ENCODE results near the gene SSH2. TPM values are rescaled to one million over a fixed set of nuclear protein-coding genes. Genes with fewer than 3 reads are reported as not detected.

SSH2 gene
- total and polyA plus RNA-seq, 2 donors (not counting 1 experiment from before 2014, with no cell fraction given), result 51.5 to 183 TPM

DNA sequence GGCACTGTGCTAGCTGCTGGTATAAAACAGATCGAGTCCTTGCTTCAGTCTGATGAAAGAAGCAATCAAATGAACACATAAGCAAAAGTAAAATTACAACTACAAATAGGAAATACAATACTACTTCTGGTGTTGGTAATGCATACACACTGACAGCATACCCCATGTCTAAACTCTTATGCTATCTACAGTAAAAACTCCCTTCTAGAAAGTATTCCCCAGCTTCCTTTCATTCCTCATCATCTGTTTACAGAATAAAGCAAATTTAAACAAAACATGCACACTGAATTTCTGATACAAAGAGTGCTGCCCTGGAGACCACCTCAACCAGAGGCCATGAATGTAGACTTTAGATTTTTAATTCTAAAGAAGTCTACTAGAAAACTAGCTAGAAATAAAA, 109.6 kb downstream of the SSH2 start:
- H3K9me3 ChIP-seq (ENCODE audit: control extremely low read depth in 1 of 3, control insufficient read depth in 2 of 3, insufficient read depth in 1 of 3, low read length in 2 of 3), result no peaks in the 10 kb centered on the region
- H3K36me3 ChIP-seq (replicated peaks in 1 of 2; ENCODE audit: control extremely low read depth in 1 of 2, control insufficient read depth in 1 of 2, extremely low read depth in 1 of 2, insufficient read depth in 2 of 2, low read length in 1 of 2), result no peaks in the 10 kb centered on the region
- TF ChIP-seq, protein P1, sequence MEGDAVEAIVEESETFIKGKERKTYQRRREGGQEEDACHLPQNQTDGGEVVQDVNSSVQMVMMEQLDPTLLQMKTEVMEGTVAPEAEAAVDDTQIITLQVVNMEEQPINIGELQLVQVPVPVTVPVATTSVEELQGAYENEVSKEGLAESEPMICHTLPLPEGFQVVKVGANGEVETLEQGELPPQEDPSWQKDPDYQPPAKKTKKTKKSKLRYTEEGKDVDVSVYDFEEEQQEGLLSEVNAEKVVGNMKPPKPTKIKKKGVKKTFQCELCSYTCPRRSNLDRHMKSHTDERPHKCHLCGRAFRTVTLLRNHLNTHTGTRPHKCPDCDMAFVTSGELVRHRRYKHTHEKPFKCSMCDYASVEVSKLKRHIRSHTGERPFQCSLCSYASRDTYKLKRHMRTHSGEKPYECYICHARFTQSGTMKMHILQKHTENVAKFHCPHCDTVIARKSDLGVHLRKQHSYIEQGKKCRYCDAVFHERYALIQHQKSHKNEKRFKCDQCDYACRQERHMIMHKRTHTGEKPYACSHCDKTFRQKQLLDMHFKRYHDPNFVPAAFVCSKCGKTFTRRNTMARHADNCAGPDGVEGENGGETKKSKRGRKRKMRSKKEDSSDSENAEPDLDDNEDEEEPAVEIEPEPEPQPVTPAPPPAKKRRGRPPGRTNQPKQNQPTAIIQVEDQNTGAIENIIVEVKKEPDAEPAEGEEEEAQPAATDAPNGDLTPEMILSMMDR (IDR thresholded peaks at IDR 0.05), result no peak
- no peak for TF ChIP-seq EZH2 (IDR thresholded peaks at IDR 0.05; ENCODE audit: borderline replicate concordance, insufficient read depth, low read depth, low read length, poor library complexity, severe bottlenecking)
- no peak for DNase-seq
- H3K27ac ChIP-seq (ENCODE audit: low read length in 2 of 2), result no peak overlapping the region
- Mint-ChIP-seq H3K27me3 (no peaks in the 10 kb centered on the region), H3K4me3 (no peak overlapping the region), H3K4me1 (no peaks in the 10 kb centered on the region), H3K27ac (no peak overlapping the region), H3K9me3 (ENCODE audit: insufficient read depth) (no peaks in the 10 kb centered on the region)
- no peak overlapping the region for H3K9ac ChIP-seq (ENCODE audit: low read length)
- no peaks in the 10 kb centered on the region for H3K27me3 ChIP-seq (replicated peaks in 1 of 4; ENCODE audit: control extremely low read depth in 1 of 4, control insufficient read depth in 3 of 4, insufficient read depth in 4 of 4, low read length in 3 of 4)
- H3K4me1 ChIP-seq (ENCODE audit: control insufficient read depth in 2 of 2, insufficient read depth in 2 of 2, low read length in 2 of 2), result no peaks in the 10 kb centered on the region
- H3K79me2 ChIP-seq (ENCODE audit: control insufficient read depth, insufficient read depth, low read length), result peaks cover under 1% of the 10 kb centered on the region
- H3K4me3 ChIP-seq (ENCODE audit: control extremely low read depth in 1 of 5, extremely low read depth in 1 of 5, insufficient read depth in 1 of 5, low read depth in 2 of 5, low read length in 4 of 5), result no peak overlapping the region
- intact Hi-C loops (cut with micrococcal nuclease), result no loop called here
- ATAC-seq (ENCODE audit: low read depth), result no peak
- ChIA-PET POLR2A (no interaction called here), CTCF (interaction anchor here (0.5 to 2.8 kb wide), 5 partner anchors 11 to 273 kb away, joined by 3 to 9 read pairs (median 5); no protein-coding TSS in a partner anchor)
- H2AFZ ChIP-seq (ENCODE audit: insufficient read depth, low read depth, low read length, poor library complexity, severe bottlenecking), result no peak overlapping the region
- no peaks in the 10 kb centered on the region for H4K20me1 ChIP-seq (ENCODE audit: control insufficient read depth, insufficient read depth, low read length, poor library complexity, severe bottlenecking)
- no CpG with 5 or more reads among the region's 1 CpG for WGBS (ENCODE audit: insufficient coverage)
- no peak overlapping the region for H3K4me2 ChIP-seq (replicated peaks; ENCODE audit: low read depth, low read length, poor library complexity, severe bottlenecking)

DNA sequence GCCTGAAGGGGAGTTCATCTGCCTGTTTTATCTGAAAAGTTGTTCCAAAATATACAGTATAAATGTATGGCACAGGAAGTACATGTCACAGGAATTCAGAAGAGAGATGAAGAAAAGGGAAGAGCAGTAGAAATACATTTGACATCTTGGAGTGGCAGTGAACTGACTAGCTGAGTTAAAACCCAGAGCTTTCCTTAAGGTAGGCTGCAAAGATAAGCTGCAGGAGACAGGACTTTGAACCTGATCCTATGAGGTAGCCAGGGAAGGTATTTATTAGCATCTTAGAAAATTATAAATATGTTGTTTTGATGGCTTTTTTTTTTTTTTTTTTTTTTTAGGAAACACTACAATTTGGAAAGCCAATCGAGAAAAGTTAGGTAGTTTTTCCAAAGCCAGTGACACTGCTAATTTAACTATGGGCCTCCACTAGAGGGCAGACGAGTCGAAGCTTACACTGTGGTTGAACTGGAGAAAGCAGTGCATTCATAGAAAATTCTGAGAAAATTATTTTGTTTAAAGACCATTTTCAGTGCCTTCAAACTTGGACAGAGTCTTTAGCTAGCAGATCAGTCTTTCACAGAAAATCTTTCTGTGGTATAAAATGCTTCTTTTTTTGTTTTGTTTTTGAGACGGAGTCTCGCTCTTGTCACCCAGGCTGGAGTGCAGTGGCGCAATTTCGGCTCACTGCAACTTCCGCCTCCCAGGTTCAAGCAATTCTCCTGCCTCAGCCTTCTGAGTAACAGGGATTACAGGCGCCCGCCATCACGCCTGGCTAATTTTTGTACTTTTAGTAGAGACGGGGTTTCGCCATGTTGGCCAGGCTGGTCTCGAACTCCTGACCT, 122.3 kb downstream of the SSH2 start:
- TF ChIP-seq, protein P1 (IDR thresholded peaks at IDR 0.05), result peak; percentile 94
- no peak for TF ChIP-seq EZH2 (IDR thresholded peaks at IDR 0.05; ENCODE audit: borderline replicate concordance, insufficient read depth, low read depth, low read length, poor library complexity, severe bottlenecking)
- Histone ChIP-seq H3K27ac (ENCODE audit: low read length in 2 of 2) (no peak overlapping the region), H2AFZ (ENCODE audit: insufficient read depth, low read depth, low read length, poor library complexity, severe bottlenecking) (no peak overlapping the region), H3K79me2 (ENCODE audit: control insufficient read depth, insufficient read depth, low read length) (peaks cover 35% of the 10 kb centered on the region), H3K36me3 (replicated peaks in 1 of 2; ENCODE audit: control extremely low read depth in 1 of 2, control insufficient read depth in 1 of 2, extremely low read depth in 1 of 2, insufficient read depth in 2 of 2, low read length in 1 of 2) (no peaks in the 10 kb centered on the region), H3K27me3 (replicated peaks in 1 of 4; ENCODE audit: control extremely low read depth in 1 of 4, control insufficient read depth in 3 of 4, insufficient read depth in 4 of 4, low read length in 3 of 4) (no peaks in the 10 kb centered on the region), H3K4me2 (replicated peaks; ENCODE audit: low read depth, low read length, poor library complexity, severe bottlenecking) (no peak overlapping the region), H3K9ac (ENCODE audit: low read length) (no peak overlapping the region), H3K4me3 (ENCODE audit: control extremely low read depth in 1 of 5, extremely low read depth in 1 of 5, insufficient read depth in 1 of 5, low read depth in 2 of 5, low read length in 4 of 5) (peak overlapping the region in 1 of 5 experiments; percentile 9), H3K9me3 (ENCODE audit: control extremely low read depth in 1 of 3, control insufficient read depth in 2 of 3, insufficient read depth in 1 of 3, low read length in 2 of 3) (no peaks in the 10 kb centered on the region), H3K4me1 (ENCODE audit: control insufficient read depth in 2 of 2, insufficient read depth in 2 of 2, low read length in 2 of 2) (peaks cover 23 to 29% of the 10 kb centered on the region in 2 donors), H4K20me1 (ENCODE audit: control insufficient read depth, insufficient read depth, low read length, poor library complexity, severe bottlenecking) (peaks cover 9% of the 10 kb centered on the region)
- intact Hi-C loops (cut with micrococcal nuclease), result loop anchor here (1.0 to 5.0 kb wide), 5 partner anchors 124 to 286 kb away; no protein-coding TSS in a partner anchor
- 66% methylated on average over 7 of the region's 14 CpGs for WGBS (ENCODE audit: insufficient coverage)
- H3K4me1 Mint-ChIP-seq, result peaks cover 27% of the 10 kb centered on the region
- ATAC-seq (ENCODE audit: low read depth) (peak; percentile 77), DNase-seq (peak; percentile 76)
- H3K4me3 Mint-ChIP-seq, result peak overlapping the region; percentile 4
- POLR2A ChIA-PET, result interaction anchor here (0.7 to 1.8 kb wide), 5 partner anchors 28 to 453 kb away, joined by 4 to 12 read pairs (median 6); no protein-coding TSS in a partner anchor
- H3K27ac Mint-ChIP-seq, result no peak overlapping the region
- H3K27me3 Mint-ChIP-seq, result no peaks in the 10 kb centered on the region
- no peaks in the 10 kb centered on the region for H3K9me3 Mint-ChIP-seq (ENCODE audit: insufficient read depth)
- CTCF ChIA-PET, result interaction anchor here (0.6 to 11.1 kb wide), 59 partner anchors 9 to 445 kb away, joined by 3 to 359 read pairs (median 5); partner anchors contain the start of gene SSH2

Measured in B cell (primary cell).